ENCODE measurements around the gene LTF.
"Not testable (repeated sequence)": the region's sequence is repeated elsewhere in the genome, so short reads cannot be mapped to it uniquely, and the experiment has no call there.

LTF gene

DNA sequence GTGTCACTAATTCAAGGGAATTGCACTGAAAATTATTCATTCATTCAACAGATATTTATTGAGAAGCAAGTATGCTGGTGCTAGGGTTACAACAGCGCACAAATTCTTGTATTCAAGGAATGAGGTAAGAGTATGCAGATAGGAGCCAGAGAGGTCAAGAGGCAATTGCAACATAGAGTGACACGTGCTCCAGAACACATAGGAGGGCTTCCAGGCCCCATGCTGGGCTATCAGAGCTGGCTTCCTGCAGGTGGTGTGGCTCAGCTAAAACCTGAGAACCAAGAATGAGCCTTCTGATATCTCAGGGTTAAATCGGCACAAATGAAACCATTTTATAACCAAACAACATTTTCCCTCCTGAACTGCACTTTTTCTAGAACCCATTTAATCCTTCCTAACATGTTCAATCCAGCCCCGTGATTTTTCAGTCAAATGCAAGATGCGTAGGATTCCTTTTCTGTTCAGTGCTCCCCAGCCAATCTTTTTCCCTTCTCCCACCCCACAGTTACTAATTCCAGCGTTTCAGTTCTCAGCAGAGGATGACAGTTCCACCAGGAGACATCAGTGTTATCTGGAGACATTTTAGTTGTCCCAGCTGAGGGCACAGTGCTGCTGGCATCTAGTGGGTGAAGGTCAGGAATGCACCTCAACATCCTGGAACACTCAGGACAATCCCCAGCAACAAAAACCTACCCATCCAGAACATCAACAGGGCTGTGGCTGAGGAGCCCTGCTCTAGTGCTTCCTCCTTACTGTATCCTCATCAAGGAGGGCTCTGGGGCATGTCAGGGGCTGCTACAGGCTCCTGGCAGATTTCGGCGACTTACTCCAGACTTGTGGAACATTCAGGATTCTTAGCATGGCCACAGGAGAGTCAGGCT lies 70.9 kb downstream of the LTF start:
- DNase-seq (ENCODE audit: low read depth): no peak

DNA sequence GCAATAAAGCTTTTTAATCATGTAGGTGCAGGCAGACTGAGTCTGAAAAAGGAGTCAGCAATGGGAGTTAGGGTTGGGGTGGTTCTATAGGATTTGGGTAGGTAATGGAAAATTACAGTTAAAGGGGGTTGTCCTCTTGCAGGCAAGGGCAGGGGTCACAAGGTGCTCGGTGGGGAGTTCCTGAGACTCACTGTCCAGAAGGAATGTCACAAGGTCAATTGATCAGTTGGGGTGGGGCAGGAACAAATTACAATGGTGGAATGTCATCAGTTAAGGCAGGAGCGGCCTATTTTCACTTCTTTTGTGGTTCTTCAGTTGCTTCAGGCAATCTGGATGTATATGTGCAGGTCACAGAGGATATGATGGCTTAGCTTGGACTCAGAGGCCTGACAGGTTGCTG lies 71.7 kb downstream of the LTF start:
- no peak for DNase-seq (ENCODE audit: low read depth)

DNA sequence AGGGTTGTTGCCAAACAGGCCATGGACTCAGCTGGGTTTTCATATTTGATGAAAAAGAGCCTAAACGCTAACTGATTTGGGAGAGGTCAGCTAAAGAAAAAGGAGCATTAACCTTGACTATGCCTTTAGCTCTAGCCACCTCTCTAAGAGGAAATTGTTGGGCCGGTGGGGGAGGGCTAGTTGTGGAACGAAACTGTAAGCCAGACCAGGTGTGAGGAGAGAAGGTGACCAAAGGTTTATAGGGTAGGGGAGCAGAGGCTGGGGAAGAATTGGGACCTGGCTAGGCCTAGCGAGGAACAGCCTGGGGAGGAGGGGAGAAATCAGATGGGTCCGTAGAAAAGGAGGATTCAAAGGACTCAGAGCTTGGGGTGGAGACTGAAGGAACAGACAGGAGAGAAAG lies 73.2 kb downstream of the LTF start:
- not testable (repeated sequence) for DNase-seq (ENCODE audit: low read depth)

DNA sequence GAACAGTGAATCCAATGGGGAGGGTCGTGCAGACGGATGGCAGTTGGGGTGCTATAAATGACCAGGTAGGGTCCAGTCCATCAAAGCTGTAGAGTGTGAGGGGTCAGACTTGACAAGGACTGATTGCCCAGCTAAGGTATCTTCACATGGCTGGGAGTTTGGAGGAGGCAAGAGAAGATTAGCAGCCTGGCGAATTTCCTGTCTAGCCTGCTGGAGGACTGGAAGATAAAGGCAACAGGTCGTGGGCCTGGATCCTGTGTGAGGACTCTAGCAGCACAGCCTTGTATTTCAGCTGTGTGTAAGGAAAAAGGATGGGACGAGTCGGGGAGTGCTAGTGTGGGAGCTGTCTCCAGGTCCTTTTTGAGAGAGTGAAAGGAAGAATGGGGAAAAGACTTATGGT lies 75.4 kb downstream of the LTF start:
- no peak for DNase-seq (ENCODE audit: low read depth)

DNA sequence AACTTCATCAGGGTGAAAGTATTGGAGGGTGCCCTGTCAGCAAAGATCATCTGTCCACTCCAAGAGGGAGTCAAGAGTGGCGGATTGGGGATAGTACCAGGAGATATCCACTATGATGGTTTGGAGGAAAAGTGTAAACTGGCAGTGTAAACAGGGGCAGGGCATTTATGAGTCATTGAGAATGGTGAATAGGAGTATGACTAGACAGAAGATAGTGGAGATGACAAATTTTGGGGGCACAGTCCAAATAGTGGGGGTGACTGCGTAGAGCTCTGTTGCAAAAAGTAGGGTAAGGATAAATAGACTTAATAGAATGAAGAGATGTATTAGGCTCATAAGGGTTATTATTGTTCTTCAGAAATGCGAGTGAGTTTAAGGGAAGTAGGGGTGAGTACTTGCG lies 75.9 kb downstream of the LTF start:
- not testable (repeated sequence) for DNase-seq (ENCODE audit: low read depth)

DNA sequence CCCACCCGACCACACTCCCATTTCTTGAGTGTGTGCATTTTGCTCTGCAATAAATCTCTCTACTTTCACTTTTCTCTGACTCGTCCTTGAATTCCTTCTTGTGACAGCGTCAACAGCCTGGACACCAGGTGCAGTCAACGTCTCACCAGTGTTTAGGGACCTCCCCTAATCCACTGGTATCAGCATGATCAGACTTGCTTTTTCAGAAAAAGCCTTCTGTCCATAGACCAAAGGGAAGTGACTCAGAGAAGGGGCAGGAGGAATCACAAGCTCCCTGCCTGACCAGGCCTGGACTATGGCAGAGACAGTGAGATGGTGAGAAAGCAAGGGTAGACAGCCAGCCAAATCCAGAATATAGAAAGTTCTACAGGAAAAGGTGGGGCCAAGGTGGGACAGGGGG lies 78.5 kb downstream of the LTF start:
- DNase-seq (ENCODE audit: low read depth): no peak
